CD14-positive monocyte (primary cell): ENCODE results near the gene SPC24. TPM values are rescaled to one million over a fixed set of nuclear protein-coding genes. Genes with fewer than 3 reads are reported as not detected.

Source experiments
- DNase-seq, 3 donors: peaks; one replicate each; pipeline ENCODE4 v3.0.0-alpha.2; 2011 to 2022
- H2AFZ ChIP-seq: 2 replicates; pipeline ENCODE4 v1.6.0; 2012; ENCODE audit warnings: mild to moderate bottlenecking, low read depth, low read length, inconsistent platforms; ENCODE audit not compliant: insufficient read depth, poor library complexity, severe bottlenecking
- H3K27ac ChIP-seq, 2 donors: 1 replicate in 1 of 2; 2 replicates in 1 of 2; pipeline ENCODE4 v1.5.1; 2012 to 2013; ENCODE audit warnings: low read length in 2 of 2, control low read depth in 1 of 2, inconsistent platforms in 1 of 2, low read depth in 1 of 2, mild to moderate bottlenecking in 1 of 2
- H3K27me3 ChIP-seq, 2 donors: one replicate each; pipeline versions ENCODE4 v1.6.0 to v1.6.1; 2011 to 2013; ENCODE audit warnings: low read length in 2 of 2; ENCODE audit not compliant: control insufficient read depth in 2 of 2, insufficient read depth in 2 of 2
- H3K36me3 ChIP-seq, 2 donors: replicated peaks in 1 of 2; 1 replicate in 1 of 2; 2 replicates in 1 of 2; pipeline versions ENCODE4 v1.5.1 to v1.6.1; 2012 to 2013; ENCODE audit warnings: low read length in 2 of 2, control low read depth in 1 of 2, inconsistent platforms in 1 of 2, mild to moderate bottlenecking in 1 of 2; ENCODE audit not compliant: insufficient read depth in 2 of 2, control insufficient read depth in 1 of 2
- H3K4me1 ChIP-seq, 2 donors: 1 replicate in 1 of 2; 2 replicates in 1 of 2; pipeline versions ENCODE4 v1.5.1 to v1.6.1; 2012 to 2013; ENCODE audit warnings: low read length in 2 of 2, control low read depth in 1 of 2, inconsistent platforms in 1 of 2, mild to moderate bottlenecking in 1 of 2, moderate library complexity in 1 of 2; ENCODE audit not compliant: insufficient read depth in 2 of 2, control insufficient read depth in 1 of 2
- H3K4me2 ChIP-seq: replicated peaks from 2 replicates; pipeline ENCODE3; 2012; ENCODE audit warnings: low read length, moderate library complexity, mild to moderate bottlenecking; ENCODE audit not compliant: poor library complexity, severe bottlenecking; ENCODE audit errors: extremely low read depth
- H3K4me3 ChIP-seq, 3 experiments: fragments of 200-600 bp in 1 of 3; sonication (generic) in 1 of 3; replicated peaks in 1 of 3; 1 replicate in 2 of 3; 2 replicates in 1 of 3; pipeline ENCODE4 v1.5.1; 2011 to 2013; ENCODE audit warnings: low read length in 3 of 3, mild to moderate bottlenecking in 3 of 3, control low read depth in 2 of 3, low read depth in 2 of 3, inconsistent platforms in 1 of 3, moderate library complexity in 1 of 3
- H3K79me2 ChIP-seq: 2 replicates; pipeline ENCODE4 v1.6.0; 2012; ENCODE audit warnings: mild to moderate bottlenecking, control low read depth, inconsistent platforms, low read length, moderate library complexity; ENCODE audit not compliant: insufficient read depth
- H3K9ac ChIP-seq: 2 replicates; pipeline ENCODE4 v1.6.0; 2017; ENCODE audit warnings: low read length, mild to moderate bottlenecking; ENCODE audit not compliant: insufficient read depth, poor library complexity, severe bottlenecking
- H3K9me3 ChIP-seq, 2 donors: replicated peaks in 1 of 2; 1 replicate in 1 of 2; 2 replicates in 1 of 2; pipeline versions ENCODE4 v1.5.1 to v1.6.1; 2012 to 2013; ENCODE audit warnings: low read length in 2 of 2, control low read depth in 1 of 2; ENCODE audit not compliant: control insufficient read depth in 1 of 2, insufficient read depth in 1 of 2
- H4K20me1 ChIP-seq: 2 replicates; pipeline ENCODE4 v1.6.0; 2012; ENCODE audit warnings: mild to moderate bottlenecking, low read length, control low read depth, moderate library complexity; ENCODE audit not compliant: insufficient read depth
- H3K27ac Mint-ChIP-seq, 7 donors: one replicate each; pipeline ENCODE4 v1.8.0; 2020; ENCODE audit warnings: mild to moderate bottlenecking in 7 of 7, mixed read lengths in 7 of 7, moderate library complexity in 6 of 7, inconsistent platforms in 2 of 7
- H3K27me3 Mint-ChIP-seq, 3 donors: one replicate each; pipeline ENCODE4 v1.8.0; 2021 to 2022; ENCODE audit warnings: low read depth in 3 of 3, mild to moderate bottlenecking in 3 of 3, mixed read lengths in 3 of 3, moderate library complexity in 3 of 3, inconsistent platforms in 1 of 3
- H3K36me3 Mint-ChIP-seq, 2 donors: one replicate each; pipeline ENCODE4 v1.8.0; 2020; ENCODE audit warnings: mixed read lengths in 2 of 2, inconsistent platforms in 1 of 2, mild to moderate bottlenecking in 1 of 2
- H3K4me1 Mint-ChIP-seq: one replicate; pipeline ENCODE4 v1.8.0; 2020; ENCODE audit warnings: mild to moderate bottlenecking, mixed read lengths
- H3K4me3 Mint-ChIP-seq, 2 donors: one replicate each; pipeline ENCODE4 v1.8.0; 2020; ENCODE audit warnings: mild to moderate bottlenecking in 2 of 2, mixed read lengths in 2 of 2, moderate library complexity in 1 of 2
- H3K9me3 Mint-ChIP-seq, 7 donors: one replicate each; pipeline ENCODE4 v1.8.0; 2020 to 2022; ENCODE audit warnings: mixed read lengths in 7 of 7, mild to moderate bottlenecking in 6 of 7, moderate library complexity in 6 of 7, inconsistent platforms in 2 of 7
- WGBS: methylation state at CpG from one replicate; pipeline ENCODE4 v1.1.5; 2013; ENCODE audit warnings: missing lambda C conversion rate; ENCODE audit not compliant: insufficient coverage; 5-methylcytosine and 5-hydroxymethylcytosine counted together
- intact Hi-C, 2 donors: fragments of 100-400 bp; cut with micrococcal nuclease; formaldehyde crosslinking; loops; one replicate each; pipeline versions ENCODE4 v1.15.0 to v1.15.1; 2023
- polyA plus RNA-seq, 3 donors: library from polyadenylated mRNA; depleted of rRNA in 1 of 3; unstranded in 2 of 3; stranded (reverse) in 1 of 3; fragments of 300-500 nt in 2 of 3; fragments of >200 nt in 1 of 3; fragmentation: Illumina TruSeq in 2 of 3; gene quantifications; 1 replicate in 2 of 3; 2 replicates in 1 of 3; pipeline ENCODE4 v1.2.3, GENCODE V29; 2012 to 2021
- TF ChIP-seq, protein P1 (sequence below): fragments of 200-600 bp; IDR thresholded peaks from one replicate; pipeline ENCODE4 v1.8.0; 2022; ENCODE audit warnings: antibody characterized with exemption, mild to moderate bottlenecking

Gene SPC24
- polyA plus RNA-seq, 3 donors: 0.27 TPM; not detected in 2

DNA sequence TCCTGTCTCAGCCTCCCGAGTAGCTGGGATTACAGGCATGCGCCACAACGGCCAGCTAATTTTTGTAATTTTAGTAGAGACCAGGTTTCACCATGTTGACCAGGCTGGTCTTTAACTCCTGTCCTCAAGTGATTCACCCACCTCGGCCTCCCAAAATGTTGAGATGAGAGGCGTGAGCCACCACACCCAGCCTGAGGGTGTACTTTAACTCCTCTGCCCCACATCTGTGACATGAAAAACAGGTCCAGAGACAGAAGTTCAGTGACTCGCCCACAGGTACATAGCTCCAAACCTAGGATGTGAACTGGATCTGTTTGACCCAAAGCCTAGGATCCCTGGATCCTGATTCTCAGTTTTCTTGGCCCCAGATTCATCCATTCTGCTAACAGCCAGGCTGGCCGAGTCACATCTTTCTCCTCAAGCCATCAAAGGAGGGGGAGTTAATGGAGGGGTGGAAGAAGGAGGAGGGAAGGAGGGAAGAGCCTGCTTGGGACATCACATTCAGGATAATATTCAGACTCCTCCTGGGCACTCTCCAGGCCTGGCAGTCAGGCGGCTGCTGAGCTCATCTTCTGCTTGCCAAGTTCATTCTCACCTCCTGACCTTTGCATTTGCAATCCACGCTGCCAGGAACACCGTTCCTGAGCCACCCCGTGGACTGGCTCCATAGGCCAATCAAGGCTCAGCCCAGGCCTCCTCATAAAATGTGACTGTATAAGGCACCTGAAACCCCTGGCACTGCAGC lies 3.1 kb downstream of the SPC24 start:
- Mint-ChIP-seq H3K36me3 (peaks cover 13 to 29% of the 10 kb centered on the region in 2 donors), H3K4me3 (no peak overlapping the region), H3K4me1 (peaks cover 14% of the 10 kb centered on the region), H3K9me3 (peaks cover 0 to 2% (median 0%) of the 10 kb centered on the region in 7 donors), H3K27ac (peak overlapping the region in 3 of 7 donors; percentile 21 to 81 (median 58)), H3K27me3 (peaks cover 0 to 1% (median 0%) of the 10 kb centered on the region in 3 donors)
- Histone ChIP-seq H3K4me2 (no peak overlapping the region), H3K4me3 (no peak overlapping the region), H2AFZ (no peak overlapping the region), H3K79me2 (peaks cover 56% of the 10 kb centered on the region), H3K27me3 (no peaks in the 10 kb centered on the region), H3K9me3 (no peaks in the 10 kb centered on the region), H3K36me3 (peaks cover 13 to 18% of the 10 kb centered on the region in 2 donors), H3K9ac (no peak overlapping the region), H4K20me1 (no peaks in the 10 kb centered on the region), H3K4me1 (peaks cover 15 to 19% of the 10 kb centered on the region in 2 donors), H3K27ac (peak overlapping the region in 1 of 2 donors; percentile 11)
- DNase-seq: no peak
- TF ChIP-seq, protein P1, sequence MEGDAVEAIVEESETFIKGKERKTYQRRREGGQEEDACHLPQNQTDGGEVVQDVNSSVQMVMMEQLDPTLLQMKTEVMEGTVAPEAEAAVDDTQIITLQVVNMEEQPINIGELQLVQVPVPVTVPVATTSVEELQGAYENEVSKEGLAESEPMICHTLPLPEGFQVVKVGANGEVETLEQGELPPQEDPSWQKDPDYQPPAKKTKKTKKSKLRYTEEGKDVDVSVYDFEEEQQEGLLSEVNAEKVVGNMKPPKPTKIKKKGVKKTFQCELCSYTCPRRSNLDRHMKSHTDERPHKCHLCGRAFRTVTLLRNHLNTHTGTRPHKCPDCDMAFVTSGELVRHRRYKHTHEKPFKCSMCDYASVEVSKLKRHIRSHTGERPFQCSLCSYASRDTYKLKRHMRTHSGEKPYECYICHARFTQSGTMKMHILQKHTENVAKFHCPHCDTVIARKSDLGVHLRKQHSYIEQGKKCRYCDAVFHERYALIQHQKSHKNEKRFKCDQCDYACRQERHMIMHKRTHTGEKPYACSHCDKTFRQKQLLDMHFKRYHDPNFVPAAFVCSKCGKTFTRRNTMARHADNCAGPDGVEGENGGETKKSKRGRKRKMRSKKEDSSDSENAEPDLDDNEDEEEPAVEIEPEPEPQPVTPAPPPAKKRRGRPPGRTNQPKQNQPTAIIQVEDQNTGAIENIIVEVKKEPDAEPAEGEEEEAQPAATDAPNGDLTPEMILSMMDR: no peak
- WGBS: 96% methylated on average over 9 of the region's 11 CpGs
- intact Hi-C loops: no loop called here

DNA sequence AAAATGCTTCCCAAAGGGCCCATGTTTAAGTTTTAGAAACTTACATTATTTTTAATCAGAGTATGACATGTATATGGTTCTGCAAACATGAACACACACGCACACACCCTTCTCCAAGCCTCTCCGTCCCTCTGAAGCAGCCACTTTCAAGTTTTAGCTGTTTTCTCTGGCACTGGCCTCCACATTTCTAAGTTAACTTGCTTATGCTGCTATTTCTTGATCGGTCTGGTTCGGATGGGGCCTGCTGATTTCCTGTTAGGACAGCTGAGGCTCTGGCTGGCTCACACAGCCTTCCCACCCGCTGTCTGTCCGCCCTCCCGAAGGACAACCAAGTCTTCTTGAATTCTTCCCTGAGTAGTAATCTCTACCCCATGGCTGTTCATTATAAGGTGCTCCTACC lies 4.4 kb downstream of the SPC24 start:
- H3K4me1 Mint-ChIP-seq: peaks cover 13% of the 10 kb centered on the region
- H3K27ac ChIP-seq: no peak overlapping the region
- peak overlapping the region in 1 of 2 donors; percentile 37 for H3K4me3 Mint-ChIP-seq
- no peak overlapping the region for H2AFZ ChIP-seq
- H3K27me3 Mint-ChIP-seq: peaks cover 0 to 1% (median 0%) of the 10 kb centered on the region in 3 donors
- peaks cover 12 to 17% of the 10 kb centered on the region in 2 donors for H3K4me1 ChIP-seq
- H3K9ac ChIP-seq: no peak overlapping the region
- DNase-seq: no peak
- H3K9me3 ChIP-seq: no peaks in the 10 kb centered on the region
- H3K36me3 ChIP-seq: peaks cover 19 to 30% of the 10 kb centered on the region in 2 donors
- H3K4me3 ChIP-seq: no peak overlapping the region
- H3K4me2 ChIP-seq: no peak overlapping the region
- H3K27me3 ChIP-seq: no peaks in the 10 kb centered on the region
- no peaks in the 10 kb centered on the region for H4K20me1 ChIP-seq
- H3K79me2 ChIP-seq: peaks cover 56% of the 10 kb centered on the region
- TF ChIP-seq, protein P1: no peak
- H3K9me3 Mint-ChIP-seq: peaks cover 0 to 2% (median 0%) of the 10 kb centered on the region in 7 donors
- peak overlapping the region in 2 of 7 donors; percentile 4 to 63 for H3K27ac Mint-ChIP-seq
- H3K36me3 Mint-ChIP-seq: peaks cover 19 to 41% of the 10 kb centered on the region in 2 donors
- intact Hi-C loops: no loop called here
- WGBS: 96% methylated on average over 4 of the region's 7 CpGs
